ENCODE measurements around the gene TPST2.

TPST2 gene

DNA sequence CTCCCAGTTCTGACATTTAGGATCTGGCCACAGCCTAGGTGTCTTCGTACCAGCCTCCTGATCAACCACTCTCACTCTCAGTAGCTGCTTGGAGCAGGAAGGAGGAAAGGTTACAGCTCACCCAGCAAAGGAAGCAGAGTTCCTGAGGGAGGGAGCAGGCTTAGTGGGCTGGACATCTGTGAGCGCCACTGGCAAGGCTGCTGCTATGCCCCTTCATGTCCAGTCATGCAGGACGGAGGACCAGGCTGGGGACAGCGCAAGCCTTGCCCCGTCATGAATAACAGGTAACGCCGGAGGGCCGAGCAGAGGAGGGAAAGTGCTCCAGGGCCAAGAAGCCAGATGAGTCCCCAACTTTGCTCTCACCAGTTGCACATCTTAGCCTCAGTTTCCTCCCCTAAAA lies 25.8 kb downstream of the TPST2 start:
- no peak for DNase-seq
- TF ChIP-seq, protein P1, sequence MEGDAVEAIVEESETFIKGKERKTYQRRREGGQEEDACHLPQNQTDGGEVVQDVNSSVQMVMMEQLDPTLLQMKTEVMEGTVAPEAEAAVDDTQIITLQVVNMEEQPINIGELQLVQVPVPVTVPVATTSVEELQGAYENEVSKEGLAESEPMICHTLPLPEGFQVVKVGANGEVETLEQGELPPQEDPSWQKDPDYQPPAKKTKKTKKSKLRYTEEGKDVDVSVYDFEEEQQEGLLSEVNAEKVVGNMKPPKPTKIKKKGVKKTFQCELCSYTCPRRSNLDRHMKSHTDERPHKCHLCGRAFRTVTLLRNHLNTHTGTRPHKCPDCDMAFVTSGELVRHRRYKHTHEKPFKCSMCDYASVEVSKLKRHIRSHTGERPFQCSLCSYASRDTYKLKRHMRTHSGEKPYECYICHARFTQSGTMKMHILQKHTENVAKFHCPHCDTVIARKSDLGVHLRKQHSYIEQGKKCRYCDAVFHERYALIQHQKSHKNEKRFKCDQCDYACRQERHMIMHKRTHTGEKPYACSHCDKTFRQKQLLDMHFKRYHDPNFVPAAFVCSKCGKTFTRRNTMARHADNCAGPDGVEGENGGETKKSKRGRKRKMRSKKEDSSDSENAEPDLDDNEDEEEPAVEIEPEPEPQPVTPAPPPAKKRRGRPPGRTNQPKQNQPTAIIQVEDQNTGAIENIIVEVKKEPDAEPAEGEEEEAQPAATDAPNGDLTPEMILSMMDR (IDR thresholded peaks at IDR 0.05), result no peak
- no peak overlapping the region for H3K4me3 Mint-ChIP-seq
- no peaks in the 10 kb centered on the region for H3K27me3 Mint-ChIP-seq (ENCODE audit: low read depth, poor library complexity)
- no peaks in the 10 kb centered on the region for H3K9me3 Mint-ChIP-seq
- H3K36me3 Mint-ChIP-seq (ENCODE audit: low read depth), result no peaks in the 10 kb centered on the region
- peaks cover 26% of the 10 kb centered on the region for H3K4me1 Mint-ChIP-seq
- no peak overlapping the region for H3K27ac Mint-ChIP-seq

DNA sequence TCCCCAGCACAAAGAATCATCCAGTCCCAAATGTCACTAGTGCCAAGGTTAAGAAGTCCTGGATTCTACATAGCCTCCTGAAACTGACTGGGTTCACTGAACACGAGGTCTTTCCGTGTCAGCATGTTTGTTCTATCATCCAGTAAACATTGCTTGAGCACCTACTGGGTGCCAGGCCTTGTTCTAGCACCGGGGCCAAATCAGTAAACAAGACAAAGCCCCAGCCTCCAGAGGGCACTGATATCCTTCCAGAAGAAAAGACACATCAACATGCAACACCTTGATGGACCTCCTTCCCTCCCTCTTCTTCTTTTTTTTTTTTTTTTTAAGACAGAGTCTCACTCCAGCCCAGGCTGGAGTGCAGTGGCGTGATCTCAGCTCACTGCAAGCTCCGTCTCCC lies 26.9 kb downstream of the TPST2 start:
- TF ChIP-seq, protein P1 (IDR thresholded peaks at IDR 0.05), result no peak
- Mint-ChIP-seq H3K4me3 (no peak overlapping the region), H3K4me1 (peaks cover 32% of the 10 kb centered on the region), H3K27me3 (ENCODE audit: low read depth, poor library complexity) (no peaks in the 10 kb centered on the region), H3K9me3 (no peaks in the 10 kb centered on the region), H3K27ac (no peak overlapping the region), H3K36me3 (ENCODE audit: low read depth) (no peaks in the 10 kb centered on the region)
- DNase-seq, result no peak

DNA sequence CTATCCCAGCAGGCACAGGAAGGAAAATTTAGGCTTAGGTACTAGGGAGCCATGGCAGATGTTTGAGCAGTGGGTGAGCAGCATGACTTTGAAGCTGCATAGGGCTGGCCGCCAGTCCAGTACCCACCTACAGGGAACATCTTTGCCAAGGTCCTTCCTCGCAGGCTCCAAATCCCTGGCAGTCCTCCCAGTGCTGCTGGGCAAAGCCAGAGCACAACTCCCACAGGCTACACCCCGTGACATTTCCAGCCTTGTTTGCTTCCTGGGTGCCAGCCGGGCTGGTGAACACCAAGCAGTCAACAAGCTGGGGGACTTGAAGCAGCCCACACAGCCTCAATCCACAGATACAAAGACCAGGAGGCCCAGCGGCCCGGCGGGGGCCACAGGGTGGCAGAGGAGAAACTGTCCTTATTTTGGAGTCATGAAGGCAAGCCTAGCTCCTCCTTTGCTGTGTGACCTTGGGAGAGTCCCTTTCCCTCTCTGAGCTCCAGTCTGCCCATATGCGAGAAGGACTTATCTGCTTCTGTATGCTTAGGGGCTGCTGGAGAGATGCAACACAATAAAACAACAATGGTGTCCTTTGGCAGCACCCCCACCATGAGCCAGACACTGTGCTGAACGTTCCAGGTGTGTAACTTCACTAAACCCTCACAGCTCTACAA lies 28.0 kb downstream of the TPST2 start:
- TF ChIP-seq, protein P1 (IDR thresholded peaks at IDR 0.05), result no peak

DNA sequence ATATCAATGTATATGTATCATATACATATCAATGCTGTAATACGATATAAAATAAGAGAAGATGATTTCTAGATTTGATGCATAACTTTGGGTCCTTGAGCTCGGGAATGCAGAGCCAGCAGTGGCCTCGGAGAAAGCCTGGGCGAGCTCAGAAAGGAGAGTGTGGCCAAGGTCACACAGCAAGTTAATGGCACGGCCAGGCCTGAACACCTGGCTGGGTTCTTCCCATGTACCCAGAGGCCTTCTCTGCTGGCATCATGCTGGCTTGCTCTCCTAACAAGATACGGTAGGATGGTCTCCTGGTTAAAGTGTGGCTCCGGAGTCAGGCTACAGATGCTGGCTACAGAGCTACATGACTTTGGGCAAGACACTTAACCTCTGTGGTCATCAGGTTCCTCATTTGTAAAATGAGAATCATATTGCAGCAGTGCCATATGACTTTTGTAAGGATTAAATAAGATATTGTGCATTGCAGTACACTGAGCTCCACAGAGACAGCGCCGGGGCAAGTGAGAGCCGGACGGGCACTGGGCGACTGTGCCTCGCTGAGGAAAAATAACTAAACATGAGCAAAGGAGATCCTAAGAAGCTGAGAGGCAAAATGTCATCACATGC lies 29.9 kb downstream of the TPST2 start:
- Mint-ChIP-seq H3K27ac (peak overlapping the region; percentile 70), H3K36me3 (ENCODE audit: low read depth) (no peaks in the 10 kb centered on the region), H3K9me3 (no peaks in the 10 kb centered on the region), H3K27me3 (ENCODE audit: low read depth, poor library complexity) (no peaks in the 10 kb centered on the region), H3K4me3 (no peak overlapping the region), H3K4me1 (peaks cover 19% of the 10 kb centered on the region)
- no peak for DNase-seq
- TF ChIP-seq, protein P1 (IDR thresholded peaks at IDR 0.05), result no peak

More for the DNA sequence above, 28.0 kb downstream of the TPST2 start:
- DNase-seq, result no peak
- Mint-ChIP-seq H3K4me1 (peaks cover 25% of the 10 kb centered on the region), H3K4me3 (no peak overlapping the region), H3K9me3 (no peaks in the 10 kb centered on the region), H3K36me3 (ENCODE audit: low read depth) (no peaks in the 10 kb centered on the region), H3K27ac (no peak overlapping the region), H3K27me3 (ENCODE audit: low read depth, poor library complexity) (no peaks in the 10 kb centered on the region)

DNA sequence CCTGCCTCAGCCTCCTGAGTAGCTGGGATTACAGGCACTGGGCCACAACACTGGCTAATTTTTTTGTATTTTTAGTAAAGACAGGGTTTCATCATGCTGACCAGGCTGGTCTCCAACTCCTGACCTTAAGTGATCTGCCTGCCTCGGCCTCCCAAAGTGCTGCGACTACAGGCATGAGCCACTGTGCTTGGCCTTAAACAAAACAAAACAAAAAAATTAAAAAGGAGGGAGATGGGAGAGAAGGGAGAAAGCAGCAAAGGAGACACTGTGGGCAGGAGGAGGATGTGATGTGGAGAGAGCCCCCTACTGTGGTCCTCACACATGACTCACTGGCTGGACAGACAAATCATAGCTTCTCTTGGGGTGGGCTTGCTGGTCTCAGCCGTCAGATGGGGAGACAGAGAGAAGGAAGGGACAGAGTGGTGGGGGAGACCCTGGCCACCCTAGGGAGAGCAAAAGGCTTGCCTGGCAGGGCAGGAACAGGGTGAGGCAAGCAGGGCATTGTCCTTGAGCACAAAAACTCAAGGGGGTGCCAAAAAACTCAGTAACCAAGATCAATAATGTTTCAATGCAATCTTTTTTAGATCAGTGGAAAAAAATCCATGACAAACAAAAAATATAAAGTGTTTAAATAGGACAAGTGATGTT lies 31.6 kb downstream of the TPST2 start:
- TF ChIP-seq, protein P1 (IDR thresholded peaks at IDR 0.05), result no peak
- Mint-ChIP-seq H3K27me3 (ENCODE audit: low read depth, poor library complexity) (no peaks in the 10 kb centered on the region), H3K4me1 (peaks cover 23% of the 10 kb centered on the region), H3K9me3 (no peaks in the 10 kb centered on the region), H3K27ac (peak overlapping the region; percentile 77), H3K4me3 (no peak overlapping the region), H3K36me3 (ENCODE audit: low read depth) (no peaks in the 10 kb centered on the region)
- DNase-seq, result no peak
